Right lobe of liver (tissue), 6 donors: ENCODE results near the gene UBE2J2. TPM values are rescaled to one million over a fixed set of nuclear protein-coding genes. Genes with fewer than 3 reads are reported as not detected.

Experiments
- ATAC-seq, 4 donors: fragments of 200-7000 bp; cut with Tn5 transposase; one replicate each; pipeline ENCODE4 v1.9.1; 2020; ENCODE audit warnings: mild to moderate bottlenecking in 4 of 4, moderate library complexity in 4 of 4
- DNase-seq, 3 donors: peaks; one replicate each; pipeline ENCODE4 v3.0.0-alpha.2; 2020
- H3K27ac ChIP-seq, 3 donors: fragments of 200-600 bp; one replicate each; pipeline ENCODE4 v1.8.0; 2022
- H3K27me3 ChIP-seq, 2 donors: fragments of 200-600 bp; one replicate each; pipeline ENCODE4 v1.8.0; 2022
- H3K36me3 ChIP-seq, 4 donors: fragments of 200-600 bp; sonication (generic) in 1 of 4; one replicate each; pipeline versions ENCODE4 v1.5.1 to v1.8.0; 2017 to 2022; ENCODE audit warnings: control low read depth in 1 of 4
- H3K4me1 ChIP-seq, 4 donors: fragments of 200-600 bp; sonication (generic) in 1 of 4; one replicate each; pipeline versions ENCODE4 v1.5.1 to v1.8.0; 2017 to 2022; ENCODE audit warnings: control low read depth in 1 of 4
- H3K4me3 ChIP-seq, 3 donors: fragments of 200-600 bp; one replicate each; pipeline ENCODE4 v1.8.0; 2022
- H3K9me3 ChIP-seq, 4 donors: fragments of 200-600 bp; sonication (generic) in 1 of 4; one replicate each; pipeline versions ENCODE4 v1.5.1 to v1.8.0; 2017 to 2022; ENCODE audit warnings: control low read depth in 1 of 4
- CTCF ChIP-seq, 4 donors: fragments of 200-600 bp in 3 of 4; fragments of 450-650 bp in 1 of 4; IDR thresholded peaks; one replicate each; pipeline versions ENCODE4 v1.5.1 to v1.8.0; 2016 to 2022; ENCODE audit warnings: antibody characterized with exemption in 4 of 4, mild to moderate bottlenecking in 2 of 4
- POLR2A ChIP-seq: fragments of 450-650 bp; IDR thresholded peaks from one replicate; pipeline ENCODE4 v1.6.1; 2017; ENCODE audit warnings: antibody characterized with exemption, mild to moderate bottlenecking
- WGBS: methylation state at CpG from one replicate; pipeline ENCODE4 v1.1.6; 2018; ENCODE audit warnings: low coverage, low lambda C conversion rate; ENCODE audit not compliant: insufficient coverage; ENCODE audit errors: missing lambda C conversion rate; 5-methylcytosine and 5-hydroxymethylcytosine counted together
- intact Hi-C, 2 donors: fragments of 100-400 bp; cut with DNase I; formaldehyde crosslinking; loops; one replicate each; pipeline versions ENCODE4 v1.11.2 to v1.14.1; 2022
- total RNA-seq, 6 experiments: library from RNA; depleted of rRNA in 2 of 6; stranded (reverse); fragments of >200 nt in 2 of 6; fragmentation: NEBNext Ultra II Directional in 3 of 6; extraction: Animal tissue kit (Norgen Biotek cat#: 25700) in 3 of 6; gene quantifications; one replicate each; pipeline versions ENCODE4 v1.1.0 to v1.2.4, GENCODE V29; 2016 to 2023
- donor health status: DM: no; HTN: yes; CAD: no.
- donor health status: DM: no; HTN: no; CAD: no.
- donor health status: DM: no; HTN: no; CAD: no.
- donor health status: DM: no; HTN: yes; CAD: no.
- donor health status: DM: no; HTN: yes; CAD: no.

Gene UBE2J2
- total RNA-seq, 6 experiments from 2014 or later: 25.5 to 30.6 (median 26.9) TPM

DNA sequence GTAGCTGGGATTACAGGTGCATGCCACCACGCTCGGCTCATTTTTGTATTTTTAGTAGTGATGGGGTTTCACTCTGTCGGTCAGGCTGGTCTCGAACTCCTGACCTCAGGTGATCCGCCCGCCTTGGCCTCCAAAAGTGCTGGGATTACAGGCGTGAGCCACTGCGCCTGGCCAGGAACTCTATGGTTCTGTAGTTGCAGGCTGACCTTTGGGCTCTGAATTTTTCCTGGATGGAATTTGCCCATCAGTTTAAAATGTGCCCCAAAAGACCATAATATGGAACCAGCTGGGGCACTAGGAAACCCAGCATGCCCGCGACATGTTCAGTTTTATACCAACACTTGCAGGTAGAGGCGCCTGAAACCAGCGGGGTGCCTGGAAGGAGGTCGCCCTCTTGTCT is 5.0 kb upstream of the UBE2J2 start:
- WGBS: 65% methylated on average over 12 of the region's 13 CpGs
- Histone ChIP-seq H3K4me1 (peaks cover 0 to 15% (median 6%) of the 10 kb centered on the region in 4 donors), H3K4me3 (no peak overlapping the region), H3K36me3 (no peaks in the 10 kb centered on the region), H3K9me3 (no peaks in the 10 kb centered on the region), H3K27ac (no peak overlapping the region), H3K27me3 (no peaks in the 10 kb centered on the region)
- no peak for DNase-seq
- TF ChIP-seq CTCF (IDR thresholded peaks at IDR 0.05): no peak
- no peak for TF ChIP-seq POLR2A
- intact Hi-C loops: no loop called here
- ATAC-seq: no peak

DNA sequence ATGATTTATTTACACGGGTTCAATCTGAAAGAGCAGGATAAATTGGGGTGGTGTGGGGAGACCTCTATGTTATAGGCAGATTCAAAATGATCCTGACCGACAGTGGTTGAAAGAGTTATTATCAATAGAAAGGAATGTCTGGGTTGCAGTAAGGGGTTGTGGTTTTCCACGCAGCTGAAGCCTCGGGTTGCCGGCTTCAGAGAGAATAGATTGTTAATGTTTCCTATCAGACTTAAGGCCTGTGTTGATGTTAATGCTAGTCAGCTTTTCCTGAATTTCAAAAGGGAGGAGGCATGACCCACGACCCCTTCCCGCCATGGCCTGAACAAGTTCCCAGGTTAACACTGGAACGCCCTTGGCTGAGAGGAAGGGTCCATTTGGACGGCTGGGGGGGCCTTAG is 2.2 kb upstream of the UBE2J2 start:
- no peak overlapping the region for H3K4me3 ChIP-seq
- no peaks in the 10 kb centered on the region for H3K9me3 ChIP-seq
- ATAC-seq: no peak
- H3K4me1 ChIP-seq: peaks cover 0 to 18% (median 10%) of the 10 kb centered on the region in 4 donors
- no peak for TF ChIP-seq POLR2A
- TF ChIP-seq CTCF (IDR thresholded peaks at IDR 0.05): no peak
- no peak for DNase-seq
- no peaks in the 10 kb centered on the region for H3K36me3 ChIP-seq
- WGBS: 81% methylated on average over 8 of the region's 9 CpGs
- H3K27me3 ChIP-seq: no peaks in the 10 kb centered on the region
- no peak overlapping the region for H3K27ac ChIP-seq
- intact Hi-C loops: no loop called here

- Histone ChIP-seq H3K27me3 (no peaks in the 10 kb centered on the region), H3K4me1 (peaks cover 0 to 22% (median 10%) of the 10 kb centered on the region in 4 donors), H3K9me3 (no peaks in the 10 kb centered on the region), H3K4me3 (peak overlapping the region in 1 of 3 donors; percentile 82), H3K36me3 (no peaks in the 10 kb centered on the region), H3K27ac (no peak overlapping the region)
- DNase-seq (peak in 2 of 3 donors; percentile 48 to 52), ATAC-seq (no peak)
- TF ChIP-seq CTCF (IDR thresholded peaks at IDR 0.05) (no peak), POLR2A (no peak)
- intact Hi-C loops: no loop called here
- WGBS: 93% methylated on average over 3 of the region's 15 CpGs
Observed at GRCh38 chr1:1274931-1275431, 1.3 kb upstream of the UBE2J2 start.

- Histone ChIP-seq H3K27ac (peak overlapping the region in 2 of 3 donors; percentile 74 to 75), H3K27me3 (no peaks in the 10 kb centered on the region), H3K9me3 (no peaks in the 10 kb centered on the region), H3K4me1 (peaks cover 0 to 22% (median 10%) of the 10 kb centered on the region in 4 donors), H3K4me3 (peak overlapping the region; percentile 82 to 97 (median 91)), H3K36me3 (no peaks in the 10 kb centered on the region)
- intact Hi-C loops: no loop called here
- ATAC-seq: peak in 3 of 4 donors; percentile 3 to 30 (median 14)
- no peak for TF ChIP-seq POLR2A
- no peak for TF ChIP-seq CTCF (IDR thresholded peaks at IDR 0.05)
- peak in 1 of 3 donors; percentile 66 for DNase-seq
- WGBS: no CpG with 5 or more reads among the region's 31 CpGs
Observed at GRCh38 chr1:1274299-1274930, 761 bp upstream of the UBE2J2 start.
